ENCODE results near the gene DERA. TPM values are rescaled to one million over a fixed set of nuclear protein-coding genes. Genes with fewer than 3 reads are reported as not detected.

Gene DERA
- total and polyA plus RNA-seq, 2 of the 13 experiments (the other 11 are each of a cell fraction or from before 2014, with no cell fraction given), result 24.0 to 51.3 TPM

DNA sequence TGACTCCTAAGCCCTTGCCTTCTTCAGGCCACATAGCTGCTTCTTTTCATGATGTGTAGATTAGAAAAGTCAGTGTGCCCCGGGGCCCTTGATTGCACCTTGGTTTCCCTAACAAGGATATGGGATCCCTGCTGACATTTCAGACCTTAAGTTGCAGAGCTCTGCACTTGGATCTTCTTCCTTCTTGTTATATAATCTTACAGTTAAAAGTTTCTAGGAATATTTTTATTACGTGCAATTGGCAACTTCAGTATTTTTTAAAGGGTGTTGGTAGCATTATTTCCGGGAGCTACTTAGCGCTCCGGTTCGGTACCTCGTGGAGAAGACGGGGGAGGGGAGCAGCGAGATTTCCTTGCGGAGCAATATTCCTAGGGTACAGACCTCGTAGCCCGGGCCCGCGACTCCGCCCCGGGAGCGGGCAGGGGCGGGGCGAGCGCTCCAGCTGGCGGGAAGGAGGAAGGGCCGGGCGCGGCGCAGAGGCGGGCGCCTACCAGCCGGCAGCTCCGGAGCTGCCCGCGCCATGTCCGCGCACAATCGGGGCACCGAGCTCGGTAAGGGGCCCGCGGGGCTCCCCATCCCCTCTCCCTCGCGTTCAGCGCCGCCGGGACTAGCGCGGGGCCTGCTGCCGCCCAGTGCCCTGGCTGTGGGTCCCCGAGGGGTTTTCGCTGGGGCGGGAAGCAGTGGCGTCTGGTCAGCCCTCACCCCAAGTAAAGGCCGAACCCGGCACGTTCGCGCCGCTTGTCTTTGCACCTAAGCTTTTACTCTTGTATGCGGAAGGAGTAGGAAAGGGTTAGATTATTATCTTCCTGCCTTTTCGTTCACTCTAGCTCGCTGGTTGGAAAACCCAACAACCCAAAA is at the start of gene DERA (continued):
- TF ChIP-seq ZNF205 (CRISPR knock-in tag; IDR thresholded peaks at IDR 0.05) (peak; percentile 83), SP1 (IDR thresholded peaks at IDR 0.05) (no peak), SP1 (CRISPR knock-in tag; IDR thresholded peaks at IDR 0.05) (peak; percentile 66; the same call in 1 of the 2 replicates), GTF3A (CRISPR knock-in tag; conservative IDR thresholded peaks at IDR 0.05) (no peak), E2F5 (CRISPR knock-in tag; conservative IDR thresholded peaks at IDR 0.05) (peak; percentile 80), ISL2 (CRISPR knock-in tag; IDR thresholded peaks at IDR 0.05) (peak; percentile 21; the same call in 1 of the 2 replicates), EED (CRISPR knock-in tag; IDR thresholded peaks at IDR 0.05) (no peak), TOE1 (CRISPR knock-in tag; IDR thresholded peaks at IDR 0.05) (no peak), ARNTL (CRISPR knock-in tag; IDR thresholded peaks at IDR 0.05) (no peak), TIGD3 (CRISPR knock-in tag; IDR thresholded peaks at IDR 0.05; ENCODE audit: borderline replicate concordance) (no peak), SATB2 (CRISPR knock-in tag; IDR thresholded peaks at IDR 0.05) (no peak), RXRB (CRISPR knock-in tag; IDR thresholded peaks at IDR 0.05; ENCODE audit: borderline replicate concordance) (no peak), ATF7-NPFF (CRISPR knock-in tag; IDR thresholded peaks at IDR 0.05; ENCODE audit: low read depth) (peak; percentile 79), HES4 (CRISPR knock-in tag; IDR thresholded peaks at IDR 0.05; ENCODE audit: borderline replicate concordance) (no peak), ZNF329 (CRISPR knock-in tag; IDR thresholded peaks at IDR 0.05; ENCODE audit: low read depth) (0 out of 2 replicates have a peak, but pooled peaks have one; percentile 27), ZNF563 (CRISPR knock-in tag; IDR thresholded peaks at IDR 0.05) (peak; percentile 75), ARNT2 (CRISPR knock-in tag; IDR thresholded peaks at IDR 0.05; ENCODE audit: low read depth) (peak; percentile 68; the same call in 1 of the 2 replicates), ZKSCAN1 (IDR thresholded peaks at IDR 0.05; ENCODE audit: low read length) (no peak), ZNF678 (CRISPR knock-in tag; IDR thresholded peaks at IDR 0.05) (no peak), ZNF576 (CRISPR knock-in tag; IDR thresholded peaks at IDR 0.05) (no peak), ZNF30 (CRISPR knock-in tag; IDR thresholded peaks at IDR 0.05) (0 out of 2 replicates have a peak, but pooled peaks have one; percentile 63), ZNF709 (CRISPR knock-in tag; IDR thresholded peaks at IDR 0.05) (peak; percentile 66; the same call in 1 of the 2 replicates)
- TF ChIP-seq, protein P1, sequence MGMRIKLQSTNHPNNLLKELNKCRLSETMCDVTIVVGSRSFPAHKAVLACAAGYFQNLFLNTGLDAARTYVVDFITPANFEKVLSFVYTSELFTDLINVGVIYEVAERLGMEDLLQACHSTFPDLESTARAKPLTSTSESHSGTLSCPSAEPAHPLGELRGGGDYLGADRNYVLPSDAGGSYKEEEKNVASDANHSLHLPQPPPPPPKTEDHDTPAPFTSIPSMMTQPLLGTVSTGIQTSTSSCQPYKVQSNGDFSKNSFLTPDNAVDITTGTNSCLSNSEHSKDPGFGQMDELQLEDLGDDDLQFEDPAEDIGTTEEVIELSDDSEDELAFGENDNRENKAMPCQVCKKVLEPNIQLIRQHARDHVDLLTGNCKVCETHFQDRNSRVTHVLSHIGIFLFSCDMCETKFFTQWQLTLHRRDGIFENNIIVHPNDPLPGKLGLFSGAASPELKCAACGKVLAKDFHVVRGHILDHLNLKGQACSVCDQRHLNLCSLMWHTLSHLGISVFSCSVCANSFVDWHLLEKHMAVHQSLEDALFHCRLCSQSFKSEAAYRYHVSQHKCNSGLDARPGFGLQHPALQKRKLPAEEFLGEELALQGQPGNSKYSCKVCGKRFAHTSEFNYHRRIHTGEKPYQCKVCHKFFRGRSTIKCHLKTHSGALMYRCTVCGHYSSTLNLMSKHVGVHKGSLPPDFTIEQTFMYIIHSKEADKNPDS (CRISPR knock-in tag; IDR thresholded peaks at IDR 0.05), result no peak
- TF ChIP-seq, protein P2, sequence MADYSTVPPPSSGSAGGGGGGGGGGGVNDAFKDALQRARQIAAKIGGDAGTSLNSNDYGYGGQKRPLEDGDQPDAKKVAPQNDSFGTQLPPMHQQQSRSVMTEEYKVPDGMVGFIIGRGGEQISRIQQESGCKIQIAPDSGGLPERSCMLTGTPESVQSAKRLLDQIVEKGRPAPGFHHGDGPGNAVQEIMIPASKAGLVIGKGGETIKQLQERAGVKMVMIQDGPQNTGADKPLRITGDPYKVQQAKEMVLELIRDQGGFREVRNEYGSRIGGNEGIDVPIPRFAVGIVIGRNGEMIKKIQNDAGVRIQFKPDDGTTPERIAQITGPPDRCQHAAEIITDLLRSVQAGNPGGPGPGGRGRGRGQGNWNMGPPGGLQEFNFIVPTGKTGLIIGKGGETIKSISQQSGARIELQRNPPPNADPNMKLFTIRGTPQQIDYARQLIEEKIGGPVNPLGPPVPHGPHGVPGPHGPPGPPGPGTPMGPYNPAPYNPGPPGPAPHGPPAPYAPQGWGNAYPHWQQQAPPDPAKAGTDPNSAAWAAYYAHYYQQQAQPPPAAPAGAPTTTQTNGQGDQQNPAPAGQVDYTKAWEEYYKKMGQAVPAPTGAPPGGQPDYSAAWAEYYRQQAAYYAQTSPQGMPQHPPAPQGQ (CRISPR knock-in tag; IDR thresholded peaks at IDR 0.05; ENCODE audit: borderline replicate concordance), result no peak

All from HepG2 (cell line).